ENCODE data around the gene ETDA.
"Not testable (repeated sequence)": the region's sequence is repeated elsewhere in the genome, so short reads cannot be mapped to it uniquely, and the experiment has no call there.

The ETDA gene

GRCh38 chrX:135252011-135252518 lies at the start of gene ETDA:
Gene ETDA, plus strand, starts transcription at chrX:135252061. Its CDS starts 1,216 bp downstream, at chrX:135253277.
- DNase-seq (ENCODE audit: low read depth in 2 of 2), result not testable (repeated sequence)

DNA sequence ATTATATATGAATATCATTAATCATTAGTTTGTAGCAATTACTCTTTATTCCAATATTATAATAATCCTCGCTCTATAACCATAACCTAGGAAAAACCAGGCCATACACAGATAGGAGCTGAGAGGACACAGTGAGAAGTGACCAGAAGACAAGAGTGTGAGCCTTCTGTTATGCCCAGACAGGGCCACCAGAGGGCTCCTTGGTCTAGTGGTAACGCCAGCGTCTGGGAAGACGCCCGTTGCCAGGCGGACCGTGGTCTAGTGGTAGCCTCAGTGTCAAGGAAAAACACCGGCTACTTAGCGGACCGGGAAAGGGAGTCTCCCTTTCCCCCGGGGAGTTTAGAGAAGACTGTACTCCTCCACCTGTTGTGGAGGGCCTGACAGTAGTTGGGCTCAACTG lies 45.4 kb upstream of the ETDA start:
- DNase-seq (ENCODE audit: low read depth in 2 of 2), result peak in 1 of 2 donors; percentile 6

GRCh38 chrX:135213200-135213844 lies 38.5 kb upstream of the ETDA start:
- DNase-seq (ENCODE audit: low read depth in 2 of 2), result peak; percentile 22 to 47

DNA sequence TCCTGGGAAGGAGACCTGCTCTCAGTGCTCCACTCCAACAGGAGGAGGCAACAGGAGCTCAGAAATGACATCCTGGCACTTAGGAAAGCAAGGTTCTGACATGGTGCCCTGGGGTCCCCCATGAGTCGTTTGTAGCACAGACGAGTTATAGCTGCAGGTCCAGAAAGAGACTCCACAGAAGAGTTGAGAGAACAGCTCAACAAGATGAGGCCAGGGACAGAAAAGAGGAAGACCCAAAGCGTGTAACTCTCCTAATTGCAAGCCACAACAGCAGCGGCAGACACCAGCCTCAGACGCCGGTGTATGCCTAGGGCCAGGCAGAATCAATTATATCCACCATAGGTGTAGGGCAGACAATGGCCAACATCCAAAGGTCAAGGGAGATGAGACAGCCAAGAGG lies 5.9 kb upstream of the ETDA start:
- not testable (repeated sequence) for DNase-seq (ENCODE audit: low read depth in 2 of 2)

DNA sequence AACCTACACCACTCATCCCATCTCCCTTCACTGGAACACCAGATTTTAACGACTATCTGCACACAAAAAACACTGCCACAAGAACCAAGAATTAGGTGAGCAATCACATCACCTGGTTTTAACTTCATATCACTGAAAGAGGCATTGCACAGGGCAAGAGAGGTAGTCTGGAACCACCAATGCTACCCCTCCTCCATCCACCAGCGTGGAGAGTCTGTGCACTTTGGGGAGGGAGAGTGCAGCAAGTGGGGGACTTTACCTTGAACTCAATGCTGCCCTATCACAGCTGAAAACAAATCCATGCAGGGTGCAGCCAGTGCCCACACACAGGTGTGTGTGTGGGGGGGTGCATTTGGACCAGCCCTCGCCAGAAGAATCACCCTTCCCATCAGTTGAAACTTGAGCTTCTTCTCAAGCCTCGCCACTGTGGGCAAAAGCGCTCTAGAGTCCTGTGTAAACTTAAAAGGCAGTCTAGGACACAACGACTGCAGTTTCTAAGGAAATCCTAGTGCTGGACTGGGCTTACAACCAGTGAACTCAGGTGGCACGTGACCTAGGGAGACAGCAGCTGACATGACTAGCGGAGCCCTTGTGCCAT lies 4.3 kb downstream of the ETDA start:
- not testable (repeated sequence) for DNase-seq (ENCODE audit: low read depth in 2 of 2)

DNA sequence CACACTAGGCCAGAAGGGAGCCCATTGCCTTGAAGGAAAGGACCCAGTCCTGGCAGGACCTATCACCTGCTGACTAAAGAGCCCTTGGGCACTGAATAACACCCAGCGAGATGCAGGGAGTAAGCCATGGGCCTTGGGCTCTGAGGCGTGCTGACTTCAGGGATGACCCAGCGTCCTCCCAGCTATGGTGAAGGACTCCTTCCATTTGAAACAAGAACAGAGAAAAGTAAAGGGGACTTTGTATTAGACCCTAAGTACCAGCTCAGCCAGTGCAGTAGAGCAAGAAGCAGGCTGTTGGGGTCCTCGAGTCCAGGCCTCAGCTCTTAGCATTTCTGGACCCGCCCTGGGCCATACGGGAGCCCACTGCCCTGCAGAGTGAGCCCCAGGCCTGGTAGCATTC lies 5.1 kb downstream of the ETDA start:
- DNase-seq (ENCODE audit: low read depth in 2 of 2), result no peak

GRCh38 chrX:135257469-135257868 lies 5.6 kb downstream of the ETDA start:
- no peak for DNase-seq (ENCODE audit: low read depth in 2 of 2)

GRCh38 chrX:135260976-135261375 lies 9.1 kb downstream of the ETDA start:
- DNase-seq (ENCODE audit: low read depth in 2 of 2), result not testable (repeated sequence)

- not testable (repeated sequence) for DNase-seq (ENCODE audit: low read depth in 2 of 2)
These were observed 11.5 kb downstream of the ETDA start for GRCh38 chrX:135263376-135263775.

DNA sequence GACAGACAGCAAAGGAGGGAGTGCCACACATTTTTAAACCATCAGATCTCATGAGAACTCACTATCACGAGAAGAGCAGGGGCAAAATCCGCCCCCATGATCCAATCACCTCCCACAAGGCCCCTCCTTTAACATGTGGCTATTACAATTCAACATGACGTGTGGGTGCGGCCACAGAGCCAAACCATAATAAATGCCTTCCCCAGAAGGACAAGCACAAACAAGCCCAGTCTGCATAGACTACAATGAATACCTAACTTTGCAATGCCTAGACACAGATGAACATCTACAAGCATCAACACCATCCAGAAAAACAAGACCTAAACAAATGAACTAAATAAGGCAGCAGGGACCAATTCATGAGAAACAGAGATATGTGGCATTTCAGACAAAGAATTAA lies 12.3 kb downstream of the ETDA start:
- DNase-seq (ENCODE audit: low read depth in 2 of 2), result no peak

- DNase-seq (ENCODE audit: low read depth in 2 of 2), result no peak
These were observed 21.3 kb downstream of the ETDA start for GRCh38 chrX:135273162-135273561.

DNA sequence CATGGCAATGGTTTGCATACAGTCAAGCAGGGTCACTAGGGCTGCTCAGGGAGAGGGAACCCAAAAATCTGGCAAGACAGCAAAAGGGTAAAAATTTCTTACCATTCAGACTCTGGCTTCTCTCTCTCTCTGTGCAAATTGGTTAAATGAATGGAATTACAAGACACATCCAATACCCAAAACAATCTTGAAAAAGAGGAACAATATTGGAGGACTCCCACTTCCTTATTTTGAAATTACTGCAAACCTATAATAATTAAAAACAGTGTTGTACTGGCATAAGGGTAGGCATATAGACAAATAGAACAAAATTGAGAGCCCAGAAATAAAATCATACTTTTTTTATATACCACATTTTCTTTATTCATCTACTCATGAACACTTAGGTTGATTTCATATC lies 24.1 kb downstream of the ETDA start:
- DNase-seq (ENCODE audit: low read depth in 2 of 2), result no peak

DNA sequence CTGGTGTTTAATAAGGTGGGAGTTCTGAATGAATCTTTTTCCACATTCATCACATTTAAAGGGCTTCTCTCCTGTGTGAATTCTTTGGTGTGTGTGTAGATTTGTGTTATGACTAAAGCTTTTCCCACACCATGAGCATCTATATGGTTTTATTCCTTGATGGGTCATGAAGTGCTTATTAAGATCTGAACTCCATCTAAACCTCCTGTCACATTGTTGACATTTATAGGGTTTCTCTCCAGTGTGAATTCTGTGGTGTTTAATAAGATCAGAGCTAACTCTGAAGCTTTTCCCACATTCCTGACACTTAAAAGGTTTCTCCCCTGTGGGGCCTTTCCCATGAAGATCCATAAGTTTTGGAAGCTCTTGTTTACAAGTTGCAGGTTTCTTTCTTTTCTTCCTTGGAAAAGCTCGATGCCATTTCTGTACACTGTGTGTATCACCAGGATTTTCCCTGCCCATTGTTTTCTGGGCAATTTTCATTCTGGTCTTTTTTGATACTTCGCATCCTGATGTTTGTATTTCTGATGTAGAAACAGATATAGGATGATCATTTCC lies 35.5 kb downstream of the ETDA start:
- DNase-seq (ENCODE audit: low read depth in 2 of 2), result no peak

DNA sequence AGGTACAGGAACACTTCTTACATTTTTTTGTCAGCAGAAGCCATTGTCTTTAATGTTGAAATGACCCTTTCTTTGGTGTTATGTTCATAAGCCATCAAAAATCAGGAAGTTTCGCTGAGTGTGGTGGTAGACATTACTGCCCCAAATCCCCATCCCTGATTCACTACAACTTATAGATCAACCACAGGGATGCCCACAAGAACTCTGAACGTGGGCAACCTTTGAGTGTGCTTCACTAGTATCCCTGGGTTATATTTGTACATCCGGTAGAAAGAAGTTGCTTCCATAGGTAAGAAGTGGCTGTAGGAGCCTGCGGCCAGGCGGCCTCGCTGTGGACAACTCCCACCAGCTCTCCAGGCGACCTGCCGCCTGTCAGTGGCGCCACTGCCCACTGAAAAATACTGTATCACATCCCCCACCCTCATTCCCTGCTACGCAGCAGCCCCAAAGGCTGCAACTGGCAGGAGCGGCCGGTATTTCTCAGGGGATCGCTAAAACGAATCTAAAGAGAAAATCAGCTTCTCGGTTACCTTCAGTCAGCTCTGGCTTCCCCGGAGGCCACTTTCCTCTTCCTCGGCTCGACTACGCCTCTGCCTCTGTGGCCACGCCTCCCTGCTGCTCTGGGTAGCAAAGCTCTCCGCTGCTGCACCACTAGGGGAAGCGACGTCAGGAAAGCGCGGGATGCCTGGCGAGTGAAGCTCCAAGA lies 43.5 kb downstream of the ETDA start:
- peak; percentile 19 to 58 for DNase-seq (ENCODE audit: low read depth in 2 of 2)

DNA sequence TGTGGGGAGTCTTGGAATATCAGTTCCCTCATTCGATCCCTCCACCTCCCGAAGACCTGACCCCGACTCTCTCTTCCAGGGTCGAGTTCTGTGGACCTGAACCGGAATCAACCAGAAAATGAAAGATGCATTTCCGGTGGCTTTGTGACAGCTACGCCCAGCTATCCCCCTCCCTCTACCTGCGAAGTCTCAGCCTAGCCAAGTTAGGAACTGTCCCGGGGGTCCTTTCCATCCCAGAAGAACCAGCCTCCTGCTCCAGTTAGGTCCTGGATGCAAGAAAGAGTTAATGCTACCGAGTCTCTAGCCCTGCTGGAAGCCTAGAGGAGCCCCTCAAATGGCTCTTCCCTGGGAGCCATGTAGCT lies 44.1 kb downstream of the ETDA start:
- DNase-seq (ENCODE audit: low read depth in 2 of 2), result no peak

- DNase-seq (ENCODE audit: low read depth in 2 of 2), result no peak
These were observed 50.5 kb downstream of the ETDA start for GRCh38 chrX:135302269-135302873.

Data from stimulated activated CD4-positive, alpha-beta T cell treated with anti-CD3 and anti-CD28 coated beads, Interleukin-15, amount 100 ng/mL, for 48 hours (primary cell).